Spleen (tissue), 7 donors: Measurements from ENCODE around the gene CRYAA.

ENCODE experiments used
- POLR2A ChIP-seq, 3 donors: fragments of 450-650 bp; IDR thresholded peaks; one replicate each; pipeline ENCODE4 v1.5.1; 2017; ENCODE audit warnings: antibody characterized with exemption in 3 of 3, mild to moderate bottlenecking in 1 of 3
- TF ChIP-seq, protein P1 (sequence below), 11 experiments: fragments of 200-600 bp in 7 of 11; fragments of 450-650 bp in 4 of 11; sonication (generic) in 4 of 11; IDR thresholded peaks in 8 of 11; conservative IDR thresholded peaks in 3 of 11; 1 replicate in 7 of 11; 2 replicates in 4 of 11; pipeline versions ENCODE4 v1.4.0 to v1.8.0; 2016 to 2021; ENCODE audit warnings: antibody characterized with exemption in 11 of 11, inconsistent platforms in 4 of 11, mild to moderate bottlenecking in 1 of 11
- donor health status: DM: no; HTN: no; CAD: no; lungs with moderate emphysema.
- donor health status: DM: no; HTN: no; CAD: no.
- donor health status: DM: no; HTN: no; CAD: no.

DNA sequence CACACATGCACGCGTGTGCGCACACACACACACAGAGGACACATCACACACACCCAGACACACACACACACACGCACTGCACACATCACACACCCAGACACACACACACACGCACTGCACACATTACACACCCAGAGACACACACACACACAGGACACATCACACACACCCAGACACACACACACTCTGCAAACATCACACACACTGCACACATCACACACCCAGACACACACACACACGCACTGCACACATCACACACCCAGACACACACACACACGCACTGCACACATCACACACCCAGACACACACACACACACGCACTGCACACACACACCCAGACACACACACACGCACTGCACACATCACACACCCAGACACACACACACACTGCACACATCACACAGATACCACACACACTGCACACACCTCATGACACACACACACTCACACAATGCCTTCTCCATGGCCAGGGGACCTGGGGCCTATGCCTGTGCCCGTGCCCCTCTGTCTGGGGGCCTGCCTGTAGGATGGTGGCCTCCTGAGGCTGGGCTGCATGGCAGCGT is 24.4 kb downstream of the CRYAA start:
- TF ChIP-seq, protein P1, sequence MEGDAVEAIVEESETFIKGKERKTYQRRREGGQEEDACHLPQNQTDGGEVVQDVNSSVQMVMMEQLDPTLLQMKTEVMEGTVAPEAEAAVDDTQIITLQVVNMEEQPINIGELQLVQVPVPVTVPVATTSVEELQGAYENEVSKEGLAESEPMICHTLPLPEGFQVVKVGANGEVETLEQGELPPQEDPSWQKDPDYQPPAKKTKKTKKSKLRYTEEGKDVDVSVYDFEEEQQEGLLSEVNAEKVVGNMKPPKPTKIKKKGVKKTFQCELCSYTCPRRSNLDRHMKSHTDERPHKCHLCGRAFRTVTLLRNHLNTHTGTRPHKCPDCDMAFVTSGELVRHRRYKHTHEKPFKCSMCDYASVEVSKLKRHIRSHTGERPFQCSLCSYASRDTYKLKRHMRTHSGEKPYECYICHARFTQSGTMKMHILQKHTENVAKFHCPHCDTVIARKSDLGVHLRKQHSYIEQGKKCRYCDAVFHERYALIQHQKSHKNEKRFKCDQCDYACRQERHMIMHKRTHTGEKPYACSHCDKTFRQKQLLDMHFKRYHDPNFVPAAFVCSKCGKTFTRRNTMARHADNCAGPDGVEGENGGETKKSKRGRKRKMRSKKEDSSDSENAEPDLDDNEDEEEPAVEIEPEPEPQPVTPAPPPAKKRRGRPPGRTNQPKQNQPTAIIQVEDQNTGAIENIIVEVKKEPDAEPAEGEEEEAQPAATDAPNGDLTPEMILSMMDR (IDR thresholded peaks at IDR 0.05 in 8 of 11, conservative IDR thresholded peaks at IDR 0.05 in 3 of 11) = no peak
- no peak for TF ChIP-seq POLR2A (IDR thresholded peaks at IDR 0.05)
